ENCODE measurements around the gene APP. TPM values are rescaled to one million over a fixed set of nuclear protein-coding genes. Genes with fewer than 3 reads are reported as not detected.

The APP gene
- total and polyA plus RNA-seq, 2 of the 13 experiments (the other 11 are each of a cell fraction or from before 2014, with no cell fraction given), result 70.6 to 262 TPM

GRCh38 chr21:25925936-25926335 is 244.6 kb downstream of the APP start:
- POLR2A ChIA-PET, result no interaction called here
- Histone ChIP-seq H3K27me3 (ENCODE audit: control insufficient read depth in 1 of 2, insufficient read depth in 2 of 2, low read length in 2 of 2) (no peaks in the 10 kb centered on the region), H3K4me3 (replicated peaks in 1 of 3; ENCODE audit: insufficient read depth in 1 of 3, low read depth in 2 of 3, low read length in 3 of 3) (no peak overlapping the region), H3K27ac (ENCODE audit: extremely low read length, insufficient read depth, low read length) (no peak overlapping the region), H3K79me2 (ENCODE audit: insufficient read depth, low read length) (no peaks in the 10 kb centered on the region), H4K20me1 (ENCODE audit: insufficient read depth, low read length) (no peaks in the 10 kb centered on the region), H3K4me2 (ENCODE audit: low read depth, low read length) (no peak overlapping the region), H3K36me3 (replicated peaks in 1 of 2; ENCODE audit: control insufficient read depth in 1 of 2, insufficient read depth in 2 of 2, low read length in 2 of 2) (0 out of 5 replicates have a peak, but pooled peaks cover 2 to 5% of the 10 kb centered on the region in 2 experiments), H3K9me3 (ENCODE audit: low read length) (no peaks in the 10 kb centered on the region), H2AFZ (ENCODE audit: low read length) (no peak overlapping the region), H3K9ac (ENCODE audit: insufficient read depth, low read depth, low read length) (no peak overlapping the region), H3K4me1 (ENCODE audit: insufficient read depth, low read length) (no peaks in the 10 kb centered on the region)
- intact Hi-C loops (cut with micrococcal nuclease; ENCODE audit: unreplicated experiment) (no loop called here), in situ Hi-C loops (cut with HindIII; ENCODE audit: extremely low pct_ligation_motif_present, low pct_unique_long_range_greater_than_20kb) (no loop called here)
- TF ChIP-seq GATAD1 (CRISPR knock-in tag; IDR thresholded peaks at IDR 0.05) (no peak), SRSF1 (optimal IDR thresholded peaks at IDR 0.05; ENCODE audit: low read depth, low read length) (no peak), KLF16 (CRISPR knock-in tag; IDR thresholded peaks at IDR 0.05) (no peak), ZNF615 (CRISPR knock-in tag; IDR thresholded peaks at IDR 0.05; ENCODE audit: borderline replicate concordance) (no peak), NR2F1 (CRISPR knock-in tag; IDR thresholded peaks at IDR 0.05) (no peak), KDM2A (CRISPR knock-in tag; IDR thresholded peaks at IDR 0.05; ENCODE audit: borderline replicate concordance, low read depth) (no peak), SP1 (IDR thresholded peaks at IDR 0.05) (no peak), SP1 (CRISPR knock-in tag; IDR thresholded peaks at IDR 0.05) (no peak), ZNF253 (CRISPR knock-in tag; IDR thresholded peaks at IDR 0.05; ENCODE audit: borderline replicate concordance) (no peak), DZIP1 (CRISPR knock-in tag; IDR thresholded peaks at IDR 0.05) (no peak), ZNF354B (CRISPR knock-in tag; IDR thresholded peaks at IDR 0.05) (no peak), HHEX (CRISPR knock-in tag; IDR thresholded peaks at IDR 0.05) (no peak)
- FAIRE-seq (no peak), DNase-seq (ENCODE audit: low spot score) (no peak), ATAC-seq (no peak)
- WGBS (ENCODE audit: low lambda C conversion rate), result 55% methylated on average over 2 of the region's 2 CpGs
- BruUV-seq (replicated peaks), result no TSS peak
- CTCF ChIA-PET (ENCODE audit: low intra/inter-chr PET ratio, low total read pairs), result no interaction called here

Data from HepG2 (cell line).